IPS-18c (cell line): Measurements from ENCODE around the gene VOPP1.
"Not testable (repeated sequence)": the region's sequence is repeated elsewhere in the genome, so short reads cannot be mapped to it uniquely, and the experiment has no call there.

ENCODE experiments used
- H3K4me3 ChIP-seq: 2 replicates; pipeline ENCODE4 v1.7.0; 2013; ENCODE audit warnings: low read depth, mild to moderate bottlenecking, low read length, moderate library complexity; ENCODE audit not compliant: insufficient read depth
- H3K9me3 ChIP-seq: one replicate; pipeline ENCODE4 v1.6.1; 2013; ENCODE audit warnings: mild to moderate bottlenecking, low read length, moderate library complexity; ENCODE audit not compliant: control insufficient read depth, insufficient read depth

The VOPP1 gene

GRCh38 chr7:55524558-55525310 is 47.6 kb downstream of the VOPP1 start:
- no peak overlapping the region for H3K4me3 ChIP-seq
- no peaks in the 10 kb centered on the region for H3K9me3 ChIP-seq

- Histone ChIP-seq H3K4me3 (no peak overlapping the region), H3K9me3 (no peaks in the 10 kb centered on the region)
Measured at GRCh38 chr7:55523366-55523765, 48.9 kb downstream of the VOPP1 start.

- H3K9me3 ChIP-seq, result no peaks in the 10 kb centered on the region
- H3K4me3 ChIP-seq, result no peak overlapping the region
Measured at GRCh38 chr7:55521917-55522902, 50.1 kb downstream of the VOPP1 start.

- H3K9me3 ChIP-seq, result no peaks in the 10 kb centered on the region
- H3K4me3 ChIP-seq, result no peak overlapping the region
Measured at GRCh38 chr7:55521512-55521911, 50.8 kb downstream of the VOPP1 start.

GRCh38 chr7:55520426-55521140 is 51.7 kb downstream of the VOPP1 start:
- Histone ChIP-seq H3K9me3 (no peaks in the 10 kb centered on the region), H3K4me3 (no peak overlapping the region)

- no peaks in the 10 kb centered on the region for H3K9me3 ChIP-seq
- no peak overlapping the region for H3K4me3 ChIP-seq
Measured at GRCh38 chr7:55518836-55519235, 53.5 kb downstream of the VOPP1 start.

- Histone ChIP-seq H3K4me3 (no peak overlapping the region), H3K9me3 (no peaks in the 10 kb centered on the region)
Measured at GRCh38 chr7:55517936-55518689, 54.2 kb downstream of the VOPP1 start.

GRCh38 chr7:55517191-55517633 is 55.1 kb downstream of the VOPP1 start:
- no peak overlapping the region for H3K4me3 ChIP-seq
- no peaks in the 10 kb centered on the region for H3K9me3 ChIP-seq

- H3K4me3 ChIP-seq, result no peak overlapping the region
- no peaks in the 10 kb centered on the region for H3K9me3 ChIP-seq
Measured at GRCh38 chr7:55516409-55516808, 55.9 kb downstream of the VOPP1 start.

- H3K4me3 ChIP-seq, result no peak overlapping the region
Measured at GRCh38 chr7:55515569-55516279, 56.6 kb downstream of the VOPP1 start.

GRCh38 chr7:55514546-55515265 is 57.6 kb downstream of the VOPP1 start:
- Histone ChIP-seq H3K4me3 (no peak overlapping the region), H3K9me3 (no peaks in the 10 kb centered on the region)

More at GRCh38 chr7:55515569-55516279, 56.6 kb downstream of the VOPP1 start:
- H3K9me3 ChIP-seq, result no peaks in the 10 kb centered on the region

- no peak overlapping the region for H3K4me3 ChIP-seq
- no peaks in the 10 kb centered on the region for H3K9me3 ChIP-seq
Measured at GRCh38 chr7:55513868-55514267, 58.4 kb downstream of the VOPP1 start.

- Histone ChIP-seq H3K9me3 (no peaks in the 10 kb centered on the region), H3K4me3 (no peak overlapping the region)
Measured at GRCh38 chr7:55512635-55513191, 59.6 kb downstream of the VOPP1 start.

- H3K9me3 ChIP-seq, result no peaks in the 10 kb centered on the region
- no peak overlapping the region for H3K4me3 ChIP-seq
Measured at GRCh38 chr7:55510621-55511020, 61.7 kb downstream of the VOPP1 start.

GRCh38 chr7:55510206-55510605 is 62.1 kb downstream of the VOPP1 start:
- H3K4me3 ChIP-seq, H3K9me3 ChIP-seq: not testable (repeated sequence)
